H7 (cell line): ENCODE data around the gene OR4Q2. TPM values are rescaled to one million over a fixed set of nuclear protein-coding genes. Genes with fewer than 3 reads are reported as not detected.

Source experiments
- total RNA-seq: library from RNA; depleted of rRNA; stranded (reverse); fragments of >200 nt; shearing (Covaris generic); gene quantifications from 2 replicates; pipeline ENCODE4 v1.2.3, GENCODE V29; 2014; rRNA removed

Gene OR4Q2
- total RNA-seq, 1 experiment from 2014 or later, result not detected

Other genes with a start within 250 kb of the OR4Q2 start
- gene OR4M1, start 228.7 kb upstream of the OR4Q2 start, total RNA-seq, result not detected in 2 replicates
- gene OR4N2, start 198.4 kb upstream of the OR4Q2 start, total RNA-seq, result not detected in 2 replicates
- gene OR4K2, start 127.0 kb upstream of the OR4Q2 start, total RNA-seq, result not detected in 2 replicates
- not detected in 2 replicates for gene OR4K5, start 81.6 kb upstream of the OR4Q2 start, total RNA-seq
- not detected in 2 replicates for gene OR4K1, start 71.2 kb upstream of the OR4Q2 start, total RNA-seq
- gene OR4K15, start 26.6 kb upstream of the OR4Q2 start, total RNA-seq, result not detected in 2 replicates
- not detected in 2 replicates for gene OR4K14, start 17.1 kb downstream of the OR4Q2 start, total RNA-seq
- gene OR4K13, start 33.9 kb downstream of the OR4Q2 start, total RNA-seq, result not detected in 2 replicates
- gene OR4L1, start 57.9 kb downstream of the OR4Q2 start, total RNA-seq, result not detected in 2 replicates
- gene OR4K17, start 108.6 kb downstream of the OR4Q2 start, total RNA-seq, result not detected in 2 replicates
- not detected in 2 replicates for gene OR4N5, start 136.7 kb downstream of the OR4Q2 start, total RNA-seq
- gene OR11G2, start 188.7 kb downstream of the OR4Q2 start, total RNA-seq, result not detected in 2 replicates
- gene OR11H6, start 221.5 kb downstream of the OR4Q2 start, total RNA-seq, result not detected in 2 replicates
- gene OR11H7, start 226.8 kb downstream of the OR4Q2 start, total RNA-seq, result not detected in 2 replicates
- gene OR11H4, start 237.1 kb downstream of the OR4Q2 start, total RNA-seq, result not detected in 2 replicates